ENCODE results near the gene ATR. TPM values are rescaled to one million over a fixed set of nuclear protein-coding genes. Genes with fewer than 3 reads are reported as not detected.
"Not testable (repeated sequence)": the region's sequence is repeated elsewhere in the genome, so short reads cannot be mapped to it uniquely, and the experiment has no call there.

Gene ATR
- total RNA-seq, 1 donor from 2014 or later = 47.4 TPM

DNA sequence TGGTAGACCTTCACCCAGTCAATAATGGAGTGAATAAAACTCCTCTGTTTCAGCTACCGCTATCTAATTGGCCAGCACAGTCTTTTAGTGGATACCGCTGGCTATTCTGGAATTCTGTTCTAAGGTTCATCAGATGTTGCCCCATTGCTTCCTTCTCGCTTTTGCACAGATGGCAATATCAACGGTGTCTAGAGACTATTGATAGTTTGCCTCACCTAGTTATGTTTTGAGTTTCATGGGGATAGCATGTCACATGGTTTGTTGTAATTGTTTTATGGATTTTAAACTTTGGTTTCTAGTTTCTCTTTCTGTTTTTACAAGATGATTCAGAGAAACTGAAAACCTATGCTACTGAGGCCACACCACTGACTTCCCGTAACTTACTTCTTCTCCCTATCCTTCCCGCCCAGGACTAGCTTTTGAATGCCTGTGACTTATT, 132.7 kb downstream of the ATR start:
- POLR2A ChIA-PET = interaction anchor here (2.3 kb wide), 1 partner anchor 556 kb away, joined by 14 read pairs; the partner anchor contains the start of gene U2SURP
- peaks cover 53% of the 10 kb centered on the region for H3K4me1 Mint-ChIP-seq
- ATAC-seq (ENCODE audit: low read depth) (no peak), DNase-seq (no peak)
- peak overlapping the region; percentile 97 for H3K4me3 Mint-ChIP-seq
- TF ChIP-seq, protein P1, sequence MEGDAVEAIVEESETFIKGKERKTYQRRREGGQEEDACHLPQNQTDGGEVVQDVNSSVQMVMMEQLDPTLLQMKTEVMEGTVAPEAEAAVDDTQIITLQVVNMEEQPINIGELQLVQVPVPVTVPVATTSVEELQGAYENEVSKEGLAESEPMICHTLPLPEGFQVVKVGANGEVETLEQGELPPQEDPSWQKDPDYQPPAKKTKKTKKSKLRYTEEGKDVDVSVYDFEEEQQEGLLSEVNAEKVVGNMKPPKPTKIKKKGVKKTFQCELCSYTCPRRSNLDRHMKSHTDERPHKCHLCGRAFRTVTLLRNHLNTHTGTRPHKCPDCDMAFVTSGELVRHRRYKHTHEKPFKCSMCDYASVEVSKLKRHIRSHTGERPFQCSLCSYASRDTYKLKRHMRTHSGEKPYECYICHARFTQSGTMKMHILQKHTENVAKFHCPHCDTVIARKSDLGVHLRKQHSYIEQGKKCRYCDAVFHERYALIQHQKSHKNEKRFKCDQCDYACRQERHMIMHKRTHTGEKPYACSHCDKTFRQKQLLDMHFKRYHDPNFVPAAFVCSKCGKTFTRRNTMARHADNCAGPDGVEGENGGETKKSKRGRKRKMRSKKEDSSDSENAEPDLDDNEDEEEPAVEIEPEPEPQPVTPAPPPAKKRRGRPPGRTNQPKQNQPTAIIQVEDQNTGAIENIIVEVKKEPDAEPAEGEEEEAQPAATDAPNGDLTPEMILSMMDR (IDR thresholded peaks at IDR 0.05) = no peak
- no peaks in the 10 kb centered on the region for H3K27me3 Mint-ChIP-seq
- intact Hi-C loops (cut with micrococcal nuclease) = loop anchor here (2.0 to 5.0 kb wide), 6 partner anchors 276 to 1526 kb away; partner anchors contain the start of genes DIPK2A, RASA2, SLC25A36 and TFDP2
- peak overlapping the region; percentile 8 for H3K27ac Mint-ChIP-seq
- H3K9me3 Mint-ChIP-seq = no peaks in the 10 kb centered on the region
- CTCF ChIA-PET = no interaction called here
- H3K36me3 Mint-ChIP-seq (ENCODE audit: low read depth) = peaks cover 32% of the 10 kb centered on the region

DNA sequence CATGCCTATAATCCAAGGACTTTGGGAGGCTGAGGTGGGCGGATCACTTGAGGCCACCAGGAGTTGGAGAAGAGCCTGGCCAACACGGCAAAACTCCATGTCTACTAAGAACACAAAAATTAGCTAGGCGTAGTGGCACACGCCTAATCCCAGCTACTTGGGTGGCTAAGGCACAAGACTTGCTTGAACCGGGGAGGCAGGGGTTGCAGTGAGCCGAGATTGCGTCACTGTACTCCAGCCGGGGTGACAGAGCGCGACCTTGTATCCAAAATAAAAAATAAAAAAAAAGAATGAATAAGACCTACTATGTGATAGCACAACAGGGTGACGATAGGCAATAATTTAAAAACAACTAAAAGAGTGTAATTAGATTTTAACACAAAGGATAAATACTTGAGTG, 134.2 kb downstream of the ATR start:
- Mint-ChIP-seq H3K4me3 (no peak overlapping the region), H3K4me1 (peaks cover 53% of the 10 kb centered on the region), H3K36me3 (ENCODE audit: low read depth) (peaks cover 21% of the 10 kb centered on the region), H3K27ac (no peak overlapping the region), H3K27me3 (no peaks in the 10 kb centered on the region), H3K9me3 (no peaks in the 10 kb centered on the region)
- TF ChIP-seq, protein P1 (IDR thresholded peaks at IDR 0.05) = no peak
- CTCF ChIA-PET = no interaction called here
- ATAC-seq (ENCODE audit: low read depth) = no peak
- POLR2A ChIA-PET = no interaction called here
- no peak for DNase-seq
- intact Hi-C loops (cut with micrococcal nuclease) = no loop called here

DNA sequence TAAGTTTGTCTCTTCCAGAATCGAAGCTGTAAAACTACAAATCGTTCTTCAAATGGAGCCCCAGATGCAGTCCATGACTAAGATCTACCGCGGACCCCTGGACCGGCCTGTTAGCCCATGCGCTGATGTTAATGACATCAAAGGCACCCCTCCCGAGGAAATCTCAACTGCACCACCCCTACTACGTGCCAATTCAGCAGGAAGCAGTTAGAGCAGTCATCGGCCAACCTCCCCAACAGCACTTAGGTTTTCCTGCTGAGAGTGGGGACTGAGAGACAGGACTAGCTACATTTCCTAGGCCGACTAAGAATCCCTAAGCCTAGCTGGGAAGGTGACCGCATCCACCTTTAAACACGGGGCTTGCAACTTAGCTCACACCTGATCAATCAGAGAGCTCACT, 135.5 kb downstream of the ATR start:
- H3K27ac Mint-ChIP-seq; DNase-seq; POLR2A ChIA-PET; intact Hi-C loops (cut with micrococcal nuclease); H3K4me3 Mint-ChIP-seq; H3K9me3 Mint-ChIP-seq; CTCF ChIA-PET; H3K27me3 Mint-ChIP-seq; ATAC-seq (ENCODE audit: low read depth): not testable (repeated sequence)
- peaks cover 55% of the 10 kb centered on the region for H3K4me1 Mint-ChIP-seq
- peaks cover 18% of the 10 kb centered on the region for H3K36me3 Mint-ChIP-seq (ENCODE audit: low read depth)

DNA sequence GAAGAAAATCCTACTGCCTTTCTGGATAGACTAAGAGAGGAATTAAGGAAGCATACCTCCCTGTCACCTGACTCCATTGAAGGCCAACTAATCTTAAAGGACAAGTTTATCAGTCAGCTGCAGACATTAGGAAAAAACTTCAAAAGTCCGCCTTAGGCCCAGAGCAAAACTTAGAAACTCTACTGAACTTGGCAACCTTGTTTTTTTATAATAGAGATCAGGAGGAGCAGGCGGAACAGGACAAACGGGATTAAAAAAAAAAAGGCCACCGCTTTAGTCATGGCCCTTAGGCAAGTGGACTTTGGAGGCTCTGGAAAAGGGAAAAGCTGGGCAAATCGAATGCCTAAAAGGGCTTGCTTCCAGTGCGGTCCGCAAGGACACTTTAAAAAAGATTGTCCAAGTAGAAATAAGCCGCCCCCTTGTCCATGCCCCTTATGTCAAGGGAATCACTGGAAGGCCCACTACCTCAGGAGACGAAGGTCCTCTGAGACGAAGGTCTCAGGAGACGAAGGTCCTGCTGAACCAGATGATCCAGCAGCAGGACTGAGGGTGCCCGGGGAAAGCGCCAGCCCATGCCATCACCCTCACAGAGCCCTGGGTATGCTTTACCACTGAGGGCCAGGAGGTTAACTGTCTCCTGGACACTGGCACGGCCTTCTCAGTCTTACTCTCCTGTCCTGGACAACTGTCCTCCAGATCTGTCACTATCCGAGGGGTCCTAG, 138.9 kb downstream of the ATR start:
- H3K4me3 Mint-ChIP-seq; H3K9me3 Mint-ChIP-seq; H3K27ac Mint-ChIP-seq; DNase-seq; intact Hi-C loops (cut with micrococcal nuclease); ATAC-seq (ENCODE audit: low read depth); H3K27me3 Mint-ChIP-seq; CTCF ChIA-PET; POLR2A ChIA-PET: not testable (repeated sequence)
- Mint-ChIP-seq H3K4me1 (peaks cover 39% of the 10 kb centered on the region), H3K36me3 (ENCODE audit: low read depth) (peaks cover 17% of the 10 kb centered on the region)

DNA sequence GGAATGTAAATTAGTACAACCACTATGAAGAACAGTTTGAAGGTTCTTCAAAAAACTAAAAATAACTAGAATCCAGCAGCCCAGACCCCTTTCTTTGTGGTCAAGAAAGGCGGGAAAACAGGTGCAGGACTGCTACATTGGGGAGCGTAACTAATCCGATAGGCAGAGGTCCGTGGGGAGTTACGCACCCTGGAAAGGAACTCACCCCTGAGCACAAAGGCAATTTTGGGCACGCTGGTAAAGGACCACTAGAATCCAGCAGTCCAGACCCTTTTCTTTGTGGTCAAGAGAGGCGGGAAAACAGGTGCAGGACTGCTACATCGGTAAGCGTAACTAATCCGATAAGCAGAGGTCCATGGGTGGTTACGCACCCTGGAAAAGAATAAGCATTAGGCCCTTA, 140.4 kb downstream of the ATR start:
- intact Hi-C loops (cut with micrococcal nuclease); H3K27me3 Mint-ChIP-seq; ATAC-seq (ENCODE audit: low read depth); DNase-seq; H3K9me3 Mint-ChIP-seq; H3K4me3 Mint-ChIP-seq; CTCF ChIA-PET; H3K27ac Mint-ChIP-seq; POLR2A ChIA-PET: not testable (repeated sequence)
- Mint-ChIP-seq H3K36me3 (ENCODE audit: low read depth) (peaks cover 17% of the 10 kb centered on the region), H3K4me1 (peaks cover 30% of the 10 kb centered on the region)

DNA sequence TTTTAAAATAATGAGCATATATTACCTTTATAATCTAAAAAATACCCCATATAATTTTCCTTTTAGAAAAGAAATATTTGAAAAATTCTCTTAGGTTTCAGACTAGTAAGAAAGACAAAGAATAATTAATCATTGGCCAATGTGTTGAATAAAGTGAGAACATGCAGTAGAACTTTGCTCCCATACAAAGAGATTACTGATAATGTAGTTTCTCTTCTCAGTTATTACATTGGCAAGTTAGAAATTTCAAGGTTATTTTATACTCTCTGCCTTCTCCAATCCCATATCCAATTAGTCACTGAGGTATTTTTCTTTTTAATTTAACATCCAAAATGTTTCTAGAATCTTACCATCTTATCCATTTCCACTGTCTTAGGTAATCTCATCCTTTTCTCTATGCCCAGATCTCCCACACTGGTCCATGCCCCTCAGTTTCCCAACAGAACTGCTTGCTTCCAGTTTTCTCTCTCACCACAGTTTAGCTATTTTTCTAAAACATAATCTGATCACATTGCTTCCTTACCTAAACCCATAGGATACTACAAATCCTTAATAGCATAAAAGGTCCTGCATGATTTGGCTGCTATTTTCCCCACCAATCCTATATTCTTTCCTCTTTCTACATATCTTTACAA, 141.5 kb downstream of the ATR start:
- H3K4me1 Mint-ChIP-seq = peaks cover 25% of the 10 kb centered on the region
- peaks cover 22% of the 10 kb centered on the region for H3K36me3 Mint-ChIP-seq (ENCODE audit: low read depth)
- TF ChIP-seq, protein P1 (IDR thresholded peaks at IDR 0.05) = no peak
- no peak overlapping the region for H3K4me3 Mint-ChIP-seq
- ChIA-PET POLR2A (no interaction called here), CTCF (no interaction called here)
- H3K27me3 Mint-ChIP-seq = no peaks in the 10 kb centered on the region
- H3K27ac Mint-ChIP-seq = peak overlapping the region; percentile 33
- no peaks in the 10 kb centered on the region for H3K9me3 Mint-ChIP-seq
- intact Hi-C loops (cut with micrococcal nuclease) = no loop called here
- no peak for DNase-seq
- no peak for ATAC-seq (ENCODE audit: low read depth)
